ENCODE measurements around the gene ANKS1A.

DNA sequence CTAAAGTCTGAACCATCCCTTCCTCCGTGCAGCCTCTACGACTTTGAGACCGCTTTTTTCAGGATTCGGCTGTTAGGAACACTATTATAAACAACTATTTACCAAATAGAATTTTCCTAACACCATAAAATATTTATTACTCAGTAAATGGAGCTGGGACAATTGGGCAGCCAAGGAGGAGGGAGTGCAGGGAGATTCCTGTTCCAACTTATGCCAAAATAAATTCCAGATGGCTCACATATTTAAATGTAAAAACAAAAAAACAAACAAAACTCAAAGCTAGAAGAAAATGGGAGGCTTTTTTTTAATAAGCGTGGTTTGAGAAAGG is 204.0 kb downstream of the ANKS1A start:
- TF ChIP-seq POLR2A (IDR thresholded peaks at IDR 0.05; ENCODE audit: low read length) (no peak), GATA1 (IDR thresholded peaks at IDR 0.05; ENCODE audit: low read depth, low read length) (no peak)
